ENCODE data around the gene LIMS1. TPM values are rescaled to one million over a fixed set of nuclear protein-coding genes. Genes with fewer than 3 reads are reported as not detected.
"Not testable (repeated sequence)": the region's sequence is repeated elsewhere in the genome, so short reads cannot be mapped to it uniquely, and the experiment has no call there.

Gene LIMS1
- total and polyA plus RNA-seq, 8 donors: 11.9 to 136 (median 34.2) TPM

GRCh38 chr2:108701806-108702205, 167.5 kb downstream of the LIMS1 start:
- Histone ChIP-seq H3K36me3 (no peaks in the 10 kb centered on the region), H3K27me3 (no peaks in the 10 kb centered on the region), H3K4me3 (no peak overlapping the region), H3K9me3 (peaks cover 0 to 2% (median 0%) of the 10 kb centered on the region in 4 donors), H3K4me1 (peaks cover 0 to 4% (median 0%) of the 10 kb centered on the region in 4 donors), H3K27ac (no peak overlapping the region)
- no peak for DNase-seq
- TF ChIP-seq POLR2AphosphoS5 (IDR thresholded peaks at IDR 0.05) (no peak), POLR2A (IDR thresholded peaks at IDR 0.05) (no peak), EP300 (IDR thresholded peaks at IDR 0.05) (no peak), CTCF (IDR thresholded peaks at IDR 0.05) (no peak)
- WGBS, 5 donors: 80 to 89% (median 85%) methylated on average over 2 of the region's 2 CpGs
- intact Hi-C loops (cut with DNase I; ENCODE audit: low total_unique reads): no loop called here

- TF ChIP-seq EP300 (IDR thresholded peaks at IDR 0.05) (no peak), CTCF (IDR thresholded peaks at IDR 0.05) (no peak), POLR2AphosphoS5 (IDR thresholded peaks at IDR 0.05) (no peak), POLR2A (IDR thresholded peaks at IDR 0.05) (no peak)
- Histone ChIP-seq H3K4me1 (peaks cover 0 to 4% (median 0%) of the 10 kb centered on the region in 4 donors), H3K27ac (no peak overlapping the region), H3K9me3 (peaks cover 0 to 12% (median 5%) of the 10 kb centered on the region in 4 donors), H3K4me3 (no peak overlapping the region), H3K36me3 (no peaks in the 10 kb centered on the region), H3K27me3 (no peaks in the 10 kb centered on the region)
- 85 to 100% (median 91%) methylated on average over 1 of the region's 1 CpG for WGBS, 5 donors
- intact Hi-C loops (cut with DNase I; ENCODE audit: low total_unique reads): no loop called here
- no peak for DNase-seq
Measured at GRCh38 chr2:108704871-108705270, 170.6 kb downstream of the LIMS1 start.

- H3K9me3 ChIP-seq: peaks cover 0 to 12% (median 5%) of the 10 kb centered on the region in 4 donors
- H3K27me3 ChIP-seq: no peaks in the 10 kb centered on the region
- DNase-seq: no peak
- no peak overlapping the region for H3K27ac ChIP-seq
- no peaks in the 10 kb centered on the region for H3K4me1 ChIP-seq
- intact Hi-C loops (cut with DNase I; ENCODE audit: low total_unique reads): no loop called here
- no peak overlapping the region for H3K4me3 ChIP-seq
- H3K36me3 ChIP-seq: no peaks in the 10 kb centered on the region
- no peak for TF ChIP-seq POLR2A (IDR thresholded peaks at IDR 0.05)
Measured at GRCh38 chr2:108707300-108707699, 173.0 kb downstream of the LIMS1 start.

- WGBS, 5 donors: 65 to 79% (median 70%) methylated on average over 6 of the region's 6 CpGs
- H3K27me3 ChIP-seq; DNase-seq; H3K9me3 ChIP-seq; H3K36me3 ChIP-seq; H3K4me3 ChIP-seq; intact Hi-C loops (cut with DNase I; ENCODE audit: low total_unique reads); H3K27ac ChIP-seq: not testable (repeated sequence)
- peaks cover 0 to 21% (median 12%) of the 10 kb centered on the region in 4 donors for H3K4me1 ChIP-seq
Measured at GRCh38 chr2:108716971-108717370, 182.7 kb downstream of the LIMS1 start.

- intact Hi-C loops (cut with DNase I; ENCODE audit: low total_unique reads): no loop called here
- Histone ChIP-seq H3K27ac (peak within 1 kb of the TSS; percentile 98 to 100 (median 99)), H3K4me3 (peak within 1 kb of the TSS; percentile 73 to 90 (median 75)), H3K36me3 (no peaks in the 10 kb centered on the region), H3K4me1 (peaks cover 0 to 42% (median 19%) of the 10 kb centered on the region in 4 donors), H3K27me3 (no peaks in the 10 kb centered on the region), H3K9me3 (no peaks in the 10 kb centered on the region)
- TF ChIP-seq POLR2A (IDR thresholded peaks at IDR 0.05): peak in 2 of 4 donors; percentile 93 to 97
- TF ChIP-seq POLR2AphosphoS5 (IDR thresholded peaks at IDR 0.05): peak; percentile 99 to 100 (median 100)
- TF ChIP-seq EP300 (IDR thresholded peaks at IDR 0.05): no peak
- no peak for TF ChIP-seq CTCF (IDR thresholded peaks at IDR 0.05)
- 0 to 1% (median 0%) methylated on average over 65 to 97 of the region's 97 CpGs for WGBS, 5 donors
- DNase-seq: peak; percentile 95 to 99
Measured at GRCh38 chr2:108719149-108720044, 185.1 kb downstream of the LIMS1 start, which contains the start of gene RANBP2. TSS of gene RANBP2 (plus strand) at chr2:108719482. CDS start at chr2:108719607, 125 bp downstream.

- intact Hi-C loops (cut with DNase I; ENCODE audit: low total_unique reads); H3K36me3 ChIP-seq; H3K27me3 ChIP-seq; H3K9me3 ChIP-seq; DNase-seq: not testable (repeated sequence)
- Histone ChIP-seq H3K27ac (peak overlapping the region in 1 of 5 donors; percentile 14), H3K4me1 (peaks cover 3 to 63% (median 24%) of the 10 kb centered on the region in 4 donors), H3K4me3 (peak overlapping the region in 1 of 4 donors; percentile 6)
- 30 to 59% (median 42%) methylated on average over 9 of the region's 9 CpGs for WGBS, 5 donors
Measured at GRCh38 chr2:108726048-108726447, 191.8 kb downstream of the LIMS1 start.

- WGBS, 5 donors: 91 to 98% (median 95%) methylated on average over 6 of the region's 6 CpGs
- H3K27me3 ChIP-seq; H3K4me3 ChIP-seq; H3K4me1 ChIP-seq; H3K27ac ChIP-seq; H3K9me3 ChIP-seq; DNase-seq; intact Hi-C loops (cut with DNase I; ENCODE audit: low total_unique reads): not testable (repeated sequence)
- peaks cover 15 to 72% (median 64%) of the 10 kb centered on the region in 4 donors for H3K36me3 ChIP-seq
Measured at GRCh38 chr2:108734656-108735055, 200.4 kb downstream of the LIMS1 start.

All from stomach (tissue), 9 donors.